Pons (tissue), 1 donor: ENCODE measurements around the gene LCT.
"Not testable (repeated sequence)": the region's sequence is repeated elsewhere in the genome, so short reads cannot be mapped to it uniquely, and the experiment has no call there.

Source experiments
- DNase-seq: peaks from one replicate; pipeline ENCODE4 v3.0.0-alpha.2; 2016; ENCODE audit warnings: low spot score

LCT gene

DNA sequence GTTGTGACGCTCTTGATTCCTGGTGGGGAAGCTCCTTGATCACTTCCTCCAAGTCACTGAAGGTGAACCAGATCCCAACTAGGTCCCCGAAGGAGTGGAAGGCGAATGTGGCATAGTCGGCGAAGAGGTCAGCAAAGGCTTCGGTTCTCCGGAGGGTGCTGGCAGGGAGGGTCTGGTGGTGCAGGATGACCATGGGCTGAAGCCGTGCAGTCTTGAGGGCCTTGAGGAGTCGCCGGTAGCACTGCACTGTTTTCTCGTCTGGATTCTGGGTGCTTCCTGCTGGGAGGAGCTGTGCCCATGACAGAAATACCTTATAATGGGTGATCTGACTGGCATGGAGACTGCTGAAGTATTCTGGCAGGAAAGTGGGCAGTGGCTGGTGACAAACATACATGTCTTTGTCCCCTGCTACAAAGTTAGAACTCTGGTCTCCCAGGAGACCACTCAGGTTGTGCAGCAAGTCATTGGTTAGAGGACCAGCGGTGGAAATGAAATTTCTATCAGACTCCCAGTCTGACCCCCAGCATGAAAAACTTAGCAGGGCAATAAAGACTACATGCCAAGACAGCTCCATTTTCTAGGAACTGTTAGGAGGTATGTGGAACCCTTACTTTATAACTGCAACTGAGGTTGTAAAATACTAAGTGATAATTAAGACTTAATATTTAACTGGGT, at the start of gene LCT:
Gene LCT (minus strand): TSS at position 589 of the 675 bp plus-strand sequence. CDS start 15 bp downstream, at position 574.
- no peak for DNase-seq

DNA sequence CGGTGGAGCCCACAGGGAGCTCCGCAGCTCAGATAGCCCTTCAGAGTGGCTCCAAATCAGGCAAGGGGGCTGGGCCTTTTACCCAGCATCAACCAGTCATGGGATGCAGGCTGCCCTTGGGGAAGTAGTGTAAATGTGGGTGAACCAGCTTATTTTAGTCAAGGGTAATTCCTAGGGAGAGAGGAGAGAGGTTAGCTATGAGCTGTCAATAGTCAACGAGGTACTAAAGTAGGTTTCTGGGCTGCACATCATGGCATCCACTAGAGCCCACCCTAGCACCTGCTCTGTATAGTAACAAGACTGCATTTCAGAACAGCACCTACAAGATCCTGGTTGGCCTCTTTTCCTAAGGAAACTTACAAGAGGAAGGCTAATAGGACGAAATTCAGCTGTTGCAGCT, 48.7 kb upstream of the LCT start:
- DNase-seq: no peak

DNA sequence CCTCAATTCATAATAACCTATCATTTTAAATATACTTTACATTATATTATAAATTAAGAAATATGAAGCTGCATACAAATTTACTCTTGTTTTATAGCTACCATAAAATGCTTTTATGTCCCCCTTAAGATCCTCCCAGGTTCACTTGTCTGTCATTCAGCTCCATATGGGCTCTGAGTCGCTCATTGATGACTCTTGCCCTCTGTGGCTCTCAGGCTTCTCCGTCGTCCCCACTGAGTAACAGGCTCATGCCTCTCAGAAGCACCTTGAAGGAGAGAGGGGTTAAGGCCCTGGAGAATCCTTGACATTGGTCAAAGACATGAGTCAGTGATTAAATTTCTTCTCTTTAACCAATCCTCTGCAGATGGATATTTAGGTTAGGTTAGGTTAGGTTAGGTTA, 45.4 kb upstream of the LCT start:
- no peak for DNase-seq

DNA sequence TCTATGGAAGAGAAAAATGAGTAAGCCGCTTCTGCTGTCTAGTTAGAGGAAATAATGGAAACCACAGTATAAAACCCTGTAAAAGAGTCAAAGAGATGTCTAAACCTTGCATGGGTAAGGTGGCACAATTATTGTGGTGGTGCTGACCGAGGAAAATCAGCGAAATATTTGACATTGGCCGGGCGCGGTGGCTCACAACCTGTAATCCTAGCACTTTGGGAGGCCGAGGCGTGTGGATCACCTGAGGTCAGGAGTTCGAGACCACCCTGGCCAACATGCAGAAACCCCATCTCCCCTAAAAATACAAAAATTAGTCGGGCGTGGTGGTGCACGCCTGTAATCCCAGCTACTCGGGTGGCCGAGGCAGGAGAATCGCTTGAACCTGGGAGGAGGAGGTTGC, 39.8 kb upstream of the LCT start:
- not testable (repeated sequence) for DNase-seq

DNA sequence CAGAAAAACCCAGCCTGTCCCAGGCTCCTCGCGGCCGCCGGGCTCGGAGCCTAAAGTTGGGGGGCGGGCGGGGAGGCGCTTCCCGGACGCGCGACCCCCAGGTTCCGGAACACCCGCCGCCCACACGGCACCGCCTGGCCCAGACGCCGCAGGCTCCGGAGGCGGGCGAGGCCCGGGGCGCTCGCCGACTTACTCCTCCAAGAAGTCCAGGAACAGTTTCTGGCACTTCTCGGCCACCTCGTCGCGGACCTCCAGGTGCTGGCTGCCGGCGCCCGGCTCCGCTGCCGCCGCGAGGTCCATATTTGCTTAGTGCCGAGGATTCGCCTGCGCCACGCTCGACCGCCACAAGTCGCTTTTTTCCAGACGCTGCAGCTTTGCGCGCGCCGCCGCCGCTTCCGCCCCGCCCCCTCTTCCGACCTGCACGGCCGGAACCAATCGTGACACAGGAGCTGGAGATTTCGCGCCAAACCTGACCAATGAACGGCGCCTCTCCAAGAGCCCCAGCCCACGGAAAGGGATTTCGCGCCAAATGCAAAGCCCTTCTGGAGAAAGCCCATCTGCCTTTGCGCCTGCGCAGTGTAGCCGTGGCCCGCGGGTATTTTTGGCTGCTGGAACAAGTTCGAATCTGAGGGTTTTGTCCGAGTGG, 39.2 kb upstream of the LCT start, which contains the start of gene MCM6:
Gene MCM6 (minus strand): TSS at position 378 of the 646 bp plus-strand sequence. CDS start 78 bp downstream, at position 300.
- DNase-seq: peak; percentile 95

DNA sequence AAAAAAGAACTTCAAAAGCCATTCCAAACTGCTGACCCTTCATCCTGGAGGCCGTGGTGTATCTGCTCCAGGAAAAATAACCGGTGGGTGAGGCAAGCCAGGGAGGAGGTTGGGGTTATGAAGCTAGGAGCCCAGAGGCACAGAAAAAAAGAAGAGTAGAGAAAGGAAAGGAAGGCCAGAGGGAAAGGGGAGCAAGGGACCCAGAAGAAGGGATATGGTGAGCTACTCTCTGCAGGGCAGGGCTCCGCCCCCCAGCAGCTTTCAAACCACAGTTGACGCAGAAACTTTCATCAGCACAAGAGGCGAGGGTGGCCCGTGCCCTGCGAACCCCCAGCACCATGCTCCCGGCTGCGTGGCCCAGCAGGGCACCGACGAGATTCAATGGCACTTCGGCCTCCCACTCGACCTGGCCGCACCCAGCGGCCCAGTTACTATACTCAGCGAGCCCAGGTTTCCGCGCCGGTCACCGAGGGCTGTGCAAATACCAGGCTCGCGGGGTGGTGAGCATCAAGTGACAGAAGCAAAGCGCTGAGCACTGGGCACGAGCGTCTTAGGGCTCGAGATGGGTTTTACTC, 38.6 kb upstream of the LCT start:
- DNase-seq: peak; percentile 19

DNA sequence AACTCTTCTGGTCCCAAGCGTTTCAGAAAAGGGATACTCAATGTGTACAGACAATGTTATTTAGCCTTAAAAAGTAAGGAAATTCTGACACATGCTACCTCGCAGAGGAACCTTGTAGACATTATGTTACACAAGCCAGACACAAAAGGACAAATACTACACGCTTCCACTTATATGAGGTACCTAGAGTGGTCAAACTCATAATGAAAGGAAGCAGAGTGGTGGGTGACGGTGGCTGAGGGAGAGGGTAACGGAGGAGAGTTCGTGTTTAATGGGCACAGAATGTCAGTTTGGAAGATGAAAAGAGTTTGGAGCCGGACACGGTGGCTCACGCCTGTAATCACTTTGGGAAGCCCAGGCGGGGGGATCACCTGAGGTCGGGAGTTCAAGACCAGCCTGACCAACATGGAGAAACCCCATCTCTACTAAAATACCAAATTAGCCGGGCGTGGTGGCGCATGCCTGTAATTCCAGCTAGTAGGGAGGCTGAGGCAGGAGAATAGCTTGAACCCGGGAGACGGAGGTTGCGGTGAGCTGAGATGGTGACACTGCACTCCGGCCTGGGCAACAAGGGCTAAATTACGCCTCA, 37.9 kb upstream of the LCT start:
- no peak for DNase-seq

DNA sequence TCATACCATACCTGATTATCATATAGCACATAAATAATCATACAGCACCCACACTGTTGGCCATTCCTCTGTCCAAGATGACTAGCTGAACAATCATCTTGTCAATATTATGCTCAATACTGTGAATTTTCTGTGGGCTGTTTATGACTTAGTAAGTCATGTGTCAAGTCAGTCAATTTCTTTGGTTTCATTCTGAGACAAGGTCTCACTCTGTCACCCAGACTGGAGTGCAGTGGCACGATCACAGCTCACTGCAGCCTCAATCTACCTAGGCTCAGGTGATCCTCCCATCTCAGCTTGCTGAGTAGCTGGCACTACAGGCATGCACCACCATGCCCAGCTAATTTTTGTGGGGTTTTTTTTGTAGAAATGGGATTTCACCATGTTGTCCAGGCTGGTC, 33.6 kb upstream of the LCT start:
- no peak for DNase-seq

DNA sequence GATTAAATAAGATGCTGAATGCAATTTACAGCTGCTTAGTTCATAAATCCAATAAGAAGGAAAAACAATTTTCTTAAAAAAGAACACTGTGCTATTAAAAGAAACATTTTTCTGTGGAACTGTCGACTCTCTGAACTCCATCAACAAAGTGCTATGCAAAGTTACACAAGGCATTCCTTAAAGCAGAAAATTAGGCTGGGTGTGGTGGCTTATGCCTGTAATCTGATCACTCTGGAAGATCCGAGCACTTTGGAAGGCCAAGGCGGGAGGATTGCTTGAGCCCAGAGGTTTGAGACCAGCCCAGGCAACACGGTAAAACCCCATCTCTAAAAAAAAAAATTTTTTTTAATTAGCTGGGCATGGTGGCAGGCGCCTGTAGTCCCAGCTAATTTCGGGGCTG, 26.2 kb upstream of the LCT start:
- DNase-seq: no peak

DNA sequence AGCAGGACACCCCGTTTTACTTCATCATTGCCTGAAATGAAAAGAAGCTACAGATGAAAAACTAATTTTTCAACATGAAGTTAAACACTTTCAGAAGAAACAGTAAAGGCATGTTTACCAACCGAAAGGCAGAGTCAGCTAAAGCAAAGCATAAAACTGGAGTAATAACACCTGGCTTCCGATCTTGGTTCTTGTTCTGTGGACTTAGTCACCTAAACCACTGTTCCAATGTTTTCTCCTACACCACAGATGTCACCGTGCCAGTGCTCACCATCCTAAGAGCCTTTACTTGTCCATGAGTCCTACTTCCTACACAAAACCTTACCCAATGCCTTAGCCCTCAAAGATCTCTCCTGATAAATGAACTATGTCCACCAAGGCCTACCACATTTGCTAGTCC, 25.7 kb upstream of the LCT start:
- no peak for DNase-seq

DNA sequence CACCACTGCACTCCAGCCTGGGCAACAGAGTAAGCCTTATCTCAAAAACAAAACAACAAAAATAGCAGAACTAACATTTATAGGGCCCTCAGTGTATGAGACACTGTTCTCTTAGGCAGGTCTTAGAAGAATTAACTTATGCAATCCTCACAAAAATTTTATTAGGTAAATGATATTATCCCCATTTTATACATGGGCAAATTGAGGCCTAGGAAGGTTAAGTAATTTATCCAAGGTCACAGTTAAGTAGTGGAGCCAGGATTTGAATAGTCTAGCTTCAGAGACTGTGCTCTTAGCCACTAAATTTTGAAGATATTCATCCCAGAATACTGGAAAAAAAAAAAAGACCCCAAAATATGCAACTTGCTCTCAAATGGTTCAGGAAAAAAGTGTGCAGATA, 16.4 kb upstream of the LCT start:
- DNase-seq: no peak

DNA sequence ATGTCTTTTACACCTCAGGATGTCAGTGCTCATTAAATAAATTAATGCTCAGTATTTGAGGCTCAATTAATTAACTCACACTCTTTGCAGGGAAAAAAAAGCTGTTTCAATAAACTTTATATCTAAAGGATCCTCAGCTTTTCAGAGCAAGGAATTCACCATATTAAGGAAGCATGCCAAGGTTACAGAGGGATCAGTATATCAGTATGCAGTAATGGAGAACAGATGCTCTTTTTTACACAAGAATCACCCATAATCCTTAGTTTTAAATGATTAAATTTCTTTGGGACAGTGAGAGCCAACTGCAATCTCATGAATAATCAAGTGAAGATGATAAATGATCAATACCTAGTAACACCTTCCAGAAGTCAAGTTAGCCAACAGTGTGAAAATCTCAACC, 14.9 kb upstream of the LCT start:
- no peak for DNase-seq

DNA sequence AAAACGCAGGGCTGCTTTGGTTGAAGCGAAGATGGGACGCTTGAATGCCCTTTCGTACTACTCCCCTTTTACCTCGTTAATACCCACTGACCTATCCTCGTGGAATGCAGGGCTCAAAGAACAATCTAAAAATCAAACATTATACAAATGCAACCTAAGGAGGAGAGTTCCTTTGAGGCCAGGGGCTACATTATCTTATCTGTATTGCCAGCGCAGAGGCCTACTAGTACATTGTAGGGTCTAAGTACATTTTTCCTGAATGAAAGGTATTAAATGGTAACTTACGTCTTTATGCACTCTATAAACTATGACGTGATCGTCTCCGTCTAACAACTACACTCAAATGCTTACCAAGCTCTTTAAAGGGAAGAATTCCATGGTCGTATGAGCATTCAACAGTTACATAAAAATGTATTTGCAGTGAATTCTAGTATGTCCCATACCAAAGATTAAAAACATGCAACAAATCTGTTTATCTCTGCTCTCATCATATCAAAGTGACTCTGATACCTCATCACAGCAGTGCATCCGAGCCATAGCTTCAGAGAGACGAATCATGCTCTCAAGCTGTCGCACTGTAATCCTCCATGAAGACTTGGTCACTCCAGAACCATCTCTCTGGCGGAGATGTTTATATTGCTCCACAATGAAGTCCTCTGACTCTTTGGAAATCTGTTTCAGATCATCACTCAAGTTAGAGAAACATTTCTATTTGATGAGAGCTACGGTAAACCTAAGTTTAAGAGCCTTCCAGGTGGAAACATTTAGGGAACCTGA, 14.1 kb upstream of the LCT start:
- DNase-seq: no peak

DNA sequence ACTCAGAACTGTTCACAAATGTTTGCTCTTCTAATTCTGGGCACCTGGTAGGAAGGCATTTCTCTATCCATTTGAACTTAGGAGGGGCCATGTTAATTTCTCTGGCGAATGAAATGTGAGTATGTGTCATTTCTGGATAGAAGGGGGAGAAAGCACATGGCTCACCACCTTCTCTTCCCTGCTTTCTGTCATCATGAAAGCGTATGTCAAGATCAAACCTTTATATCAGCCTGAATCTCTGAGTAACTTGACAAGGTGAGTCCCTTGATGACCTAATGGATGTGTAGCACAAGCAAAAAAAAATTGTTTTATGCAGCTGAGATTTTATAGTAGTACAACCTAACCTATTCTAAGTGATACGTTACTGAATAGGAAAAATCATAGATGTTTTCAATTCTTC, 12.1 kb upstream of the LCT start:
- DNase-seq: no peak

DNA sequence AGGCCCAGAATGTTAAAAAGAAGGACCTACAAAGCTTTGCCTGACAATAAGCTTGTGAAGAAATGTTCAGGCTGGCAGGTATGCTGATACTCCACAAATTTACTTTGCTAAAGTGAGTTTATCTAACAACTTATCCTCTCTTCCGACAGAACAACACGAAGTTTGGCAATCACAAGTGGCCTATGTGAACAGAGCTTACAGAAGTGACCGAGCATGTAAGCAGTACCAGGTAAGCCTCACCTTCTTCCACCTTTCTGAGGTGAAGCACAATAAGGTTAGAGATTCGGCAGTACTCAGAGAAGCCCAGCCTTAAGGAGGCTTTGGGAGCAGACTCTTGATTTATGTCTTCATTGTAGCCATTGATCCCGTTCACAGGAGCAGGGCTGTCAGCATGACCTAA, 9.0 kb upstream of the LCT start:
- DNase-seq: no peak

DNA sequence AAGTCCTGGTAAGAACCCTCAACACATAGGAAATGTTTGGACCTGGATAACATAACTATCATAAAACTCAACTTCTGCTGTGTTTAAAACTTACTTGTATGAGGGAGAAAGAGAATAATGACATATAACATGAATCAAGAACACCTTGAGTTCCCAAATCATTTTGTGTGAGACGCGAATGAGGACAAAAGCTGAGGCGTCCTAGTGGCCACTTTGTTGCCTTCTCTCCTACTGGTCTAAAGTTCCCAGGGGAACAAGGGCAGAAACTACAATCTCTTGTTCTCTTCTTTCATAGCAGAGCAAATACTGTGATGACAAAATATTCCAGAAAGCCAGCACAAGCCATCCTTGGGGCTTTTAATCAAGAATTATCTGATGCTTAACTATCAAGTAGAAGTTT, 8.3 kb upstream of the LCT start:
- DNase-seq: no peak

DNA sequence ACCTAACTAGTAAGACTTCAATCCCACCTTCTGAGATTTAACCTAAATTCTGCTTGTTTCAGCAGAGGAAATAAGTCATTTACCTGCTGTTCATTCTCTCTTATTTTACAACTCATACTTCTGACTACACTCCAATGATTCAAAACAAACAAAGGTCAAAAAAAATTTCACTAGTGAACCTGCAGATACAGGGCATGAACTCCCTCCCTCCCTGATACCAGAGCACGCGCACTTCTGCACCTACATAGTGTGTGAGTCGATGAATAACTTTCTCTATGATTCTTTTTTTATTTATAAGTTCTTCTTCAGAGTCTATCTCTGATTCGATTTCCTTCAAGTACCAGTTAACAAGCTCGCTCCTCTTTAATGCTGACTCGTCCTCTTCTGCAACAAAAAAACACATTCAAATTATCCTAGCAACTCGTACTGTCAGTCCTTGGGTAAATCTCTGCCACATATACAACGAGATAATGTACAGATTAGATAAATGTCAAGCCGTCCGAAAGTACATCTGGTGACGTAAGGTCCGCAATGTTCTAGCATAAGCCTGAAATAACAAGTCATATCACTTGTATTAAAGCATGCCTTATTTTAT, 7.4 kb upstream of the LCT start:
- no peak for DNase-seq

DNA sequence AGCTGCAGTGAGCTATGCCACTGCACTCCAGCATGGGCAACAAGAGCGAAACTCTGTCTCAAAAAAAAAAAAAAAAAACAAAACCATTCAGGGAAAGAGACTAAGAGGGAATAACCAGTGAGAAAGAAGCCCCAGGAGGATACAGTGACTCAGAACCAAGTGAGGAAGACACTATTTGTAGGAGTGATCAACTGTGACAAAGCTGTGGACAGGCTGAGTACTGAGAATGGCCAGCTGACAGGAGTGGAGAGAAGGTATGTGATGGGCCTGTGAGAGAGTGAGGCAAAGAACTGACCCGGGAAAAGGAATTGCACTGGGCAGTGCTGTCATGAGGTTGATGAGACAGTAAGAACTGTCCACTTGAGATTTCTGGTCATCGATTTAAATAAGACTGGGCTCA, 6.7 kb upstream of the LCT start:
- DNase-seq: no peak

DNA sequence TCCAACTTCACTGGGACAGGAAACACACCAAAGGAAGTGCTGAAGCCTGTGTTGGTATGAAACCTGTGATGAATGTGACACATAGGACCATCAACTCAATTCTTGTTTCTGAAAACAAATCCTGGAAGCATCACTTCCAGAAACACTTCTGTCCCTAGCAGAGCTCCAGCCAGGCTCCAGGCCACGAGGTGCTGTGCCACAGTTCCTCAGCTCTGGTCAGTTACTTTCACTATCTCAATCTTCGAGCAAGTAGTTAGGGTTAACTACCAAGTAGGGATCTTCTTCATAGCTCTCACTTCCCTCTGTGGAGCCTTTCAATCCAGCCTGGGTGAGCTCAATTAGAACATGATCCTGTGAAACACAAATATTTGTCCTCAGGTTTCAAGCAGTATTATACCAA, 3.6 kb upstream of the LCT start:
- peak; percentile 5 for DNase-seq

DNA sequence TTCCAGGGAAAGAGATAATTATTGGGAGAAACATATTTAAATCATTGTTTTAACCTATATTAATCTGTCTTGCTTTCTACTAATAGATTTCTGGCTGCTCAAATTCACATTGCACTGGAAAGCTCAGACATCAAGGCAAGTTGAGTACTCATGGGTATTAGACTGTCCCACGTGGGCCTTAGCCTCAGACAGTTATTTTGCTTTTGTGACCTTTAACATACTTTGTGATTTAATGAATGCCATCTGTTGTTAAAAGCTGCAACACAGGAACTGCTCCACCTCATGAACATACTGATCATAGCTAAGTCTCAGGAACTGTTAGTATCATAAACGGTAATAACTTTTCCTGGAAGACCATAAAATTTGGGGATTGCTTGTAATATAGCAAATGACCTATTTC, 2.7 kb upstream of the LCT start:
- DNase-seq: no peak

DNA sequence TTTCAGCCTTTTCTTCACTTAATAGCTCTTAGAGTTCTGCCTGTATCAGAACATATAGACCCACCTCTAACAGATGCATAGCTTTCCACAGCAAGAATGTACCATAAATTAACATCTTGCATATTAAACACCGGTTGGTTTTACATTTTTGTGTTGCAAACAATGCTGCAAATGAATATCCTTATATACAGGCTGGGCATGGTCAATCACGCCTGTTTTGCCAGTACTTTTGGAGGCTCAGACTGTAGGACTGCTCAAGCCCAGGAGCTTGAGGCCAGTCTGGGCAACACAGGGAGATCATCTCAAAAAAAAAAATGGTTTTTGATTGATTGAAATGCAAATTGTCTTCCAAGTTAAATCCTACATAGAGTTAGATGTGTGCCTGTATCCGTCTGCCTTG, 1.5 kb upstream of the LCT start:
- no peak for DNase-seq

DNA sequence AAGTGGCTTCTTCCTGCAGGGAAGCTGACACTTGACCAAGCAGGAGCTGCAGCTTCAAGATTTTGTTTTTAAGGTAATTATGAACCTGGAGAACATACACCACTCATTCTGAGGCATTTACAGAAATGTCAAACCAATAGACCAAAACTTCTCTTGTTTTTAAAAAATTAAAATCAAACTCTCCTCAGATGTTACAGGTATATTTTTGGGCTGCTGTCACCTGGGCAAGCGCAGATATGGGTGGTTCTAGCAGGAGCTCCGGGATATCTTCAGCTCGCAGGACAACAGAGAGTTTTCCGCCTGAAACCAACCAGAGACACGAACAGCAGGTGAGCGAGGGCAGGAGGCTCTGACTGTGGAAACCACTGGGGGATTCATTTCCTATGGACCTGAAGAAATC, 4.1 kb downstream of the LCT start:
- DNase-seq: no peak
